Measurements from ENCODE around the gene EXTL1.

EXTL1 gene

DNA sequence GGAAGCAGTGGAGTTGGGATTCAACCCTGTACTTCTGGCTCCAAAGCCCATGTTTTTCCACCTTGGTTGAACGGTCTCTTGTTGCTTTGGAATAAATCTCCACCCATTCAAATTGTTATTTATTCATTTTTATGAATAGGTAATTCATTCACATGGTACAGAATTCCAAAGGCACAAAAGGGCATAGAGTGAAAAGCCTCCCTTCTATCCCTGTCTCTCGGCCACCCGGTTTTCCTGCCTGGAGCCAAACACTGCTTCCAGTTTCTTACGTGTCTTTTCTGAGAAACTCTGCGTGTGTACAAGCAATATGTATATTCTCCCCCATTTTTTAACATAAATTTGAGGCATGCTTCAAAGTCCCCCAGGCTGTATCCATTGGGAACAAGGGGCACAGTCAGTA lies 3.9 kb downstream of the EXTL1 start:
- DNase-seq, result no peak

GRCh38 chr1:26027716-26028489 lies 6.3 kb downstream of the EXTL1 start:
- DNase-seq, result no peak

- no peak for DNase-seq
These were observed 7.0 kb downstream of the EXTL1 start for GRCh38 chr1:26028490-26028980.

DNA sequence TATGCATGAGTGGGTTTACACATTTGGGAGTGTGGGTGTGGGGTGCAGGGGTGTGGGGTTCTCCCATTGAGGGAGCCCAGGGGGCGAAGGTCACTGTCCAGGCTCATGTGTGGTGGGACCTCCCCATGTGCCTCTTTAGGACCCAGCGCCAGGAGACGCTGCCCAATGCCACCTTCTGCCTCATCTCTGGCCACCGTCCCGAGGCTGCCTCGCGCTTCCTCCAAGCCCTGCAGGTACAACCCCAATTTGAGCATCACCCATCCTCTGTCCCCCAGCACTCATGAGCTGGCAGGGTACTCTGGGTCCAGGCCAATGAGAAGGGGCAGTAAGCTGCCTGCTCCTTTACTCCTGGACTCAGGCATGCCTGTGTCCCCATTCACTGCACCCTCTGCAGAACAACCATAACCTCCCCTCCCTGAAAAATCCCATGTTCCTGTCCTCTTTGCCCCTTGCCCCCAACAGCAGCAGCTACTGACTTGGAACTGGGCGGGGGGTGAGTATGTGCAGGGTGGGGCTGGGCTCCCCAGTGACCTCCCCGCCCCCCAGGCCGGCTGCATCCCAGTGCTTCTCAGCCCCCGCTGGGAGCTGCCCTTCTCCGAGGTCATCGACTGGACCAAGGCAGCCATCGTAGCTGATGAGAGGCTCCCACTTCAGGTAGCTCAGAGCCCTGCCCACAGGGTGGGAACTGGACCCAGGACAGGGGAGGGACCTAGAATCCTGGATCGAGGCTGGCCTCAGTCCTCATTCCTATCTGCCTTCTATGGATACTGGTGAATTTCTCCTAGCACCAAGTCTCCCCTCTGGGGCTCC lies 7.7 kb downstream of the EXTL1 start:
- no peak for DNase-seq

- DNase-seq, result no peak
These were observed 8.4 kb downstream of the EXTL1 start for GRCh38 chr1:26029864-26030481.

- no peak for DNase-seq
These were observed 9.6 kb downstream of the EXTL1 start for GRCh38 chr1:26031196-26031595.

DNA sequence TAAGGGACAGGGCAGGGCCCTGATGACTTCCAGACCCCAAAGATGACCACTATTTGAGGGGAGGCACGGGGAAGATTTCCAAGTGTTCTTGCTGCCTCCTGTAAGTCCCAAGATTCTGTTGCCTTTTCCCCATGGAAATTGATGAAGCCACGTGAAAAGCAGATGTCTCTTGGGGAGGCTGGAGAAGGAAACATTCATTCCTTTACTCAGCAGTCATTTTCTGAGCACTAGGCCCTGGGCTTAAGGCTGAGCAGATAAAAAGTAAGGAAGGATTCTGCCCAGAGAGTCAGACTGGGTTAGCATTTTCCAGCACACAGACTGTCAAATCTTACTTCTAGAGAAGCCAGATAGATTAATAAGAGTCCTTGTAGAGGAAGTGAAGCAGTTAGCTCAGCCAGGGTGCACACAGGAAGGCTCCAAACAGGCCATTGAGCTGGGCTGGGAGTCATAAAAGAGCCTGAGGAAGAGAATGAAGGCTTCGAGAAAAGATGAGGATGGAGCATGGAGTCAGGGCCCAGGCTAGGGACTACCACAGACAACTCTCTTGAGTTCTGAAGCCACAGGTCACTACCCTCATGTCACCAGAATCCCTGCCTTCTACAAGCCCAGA lies 10.1 kb downstream of the EXTL1 start:
- no peak for DNase-seq

DNA sequence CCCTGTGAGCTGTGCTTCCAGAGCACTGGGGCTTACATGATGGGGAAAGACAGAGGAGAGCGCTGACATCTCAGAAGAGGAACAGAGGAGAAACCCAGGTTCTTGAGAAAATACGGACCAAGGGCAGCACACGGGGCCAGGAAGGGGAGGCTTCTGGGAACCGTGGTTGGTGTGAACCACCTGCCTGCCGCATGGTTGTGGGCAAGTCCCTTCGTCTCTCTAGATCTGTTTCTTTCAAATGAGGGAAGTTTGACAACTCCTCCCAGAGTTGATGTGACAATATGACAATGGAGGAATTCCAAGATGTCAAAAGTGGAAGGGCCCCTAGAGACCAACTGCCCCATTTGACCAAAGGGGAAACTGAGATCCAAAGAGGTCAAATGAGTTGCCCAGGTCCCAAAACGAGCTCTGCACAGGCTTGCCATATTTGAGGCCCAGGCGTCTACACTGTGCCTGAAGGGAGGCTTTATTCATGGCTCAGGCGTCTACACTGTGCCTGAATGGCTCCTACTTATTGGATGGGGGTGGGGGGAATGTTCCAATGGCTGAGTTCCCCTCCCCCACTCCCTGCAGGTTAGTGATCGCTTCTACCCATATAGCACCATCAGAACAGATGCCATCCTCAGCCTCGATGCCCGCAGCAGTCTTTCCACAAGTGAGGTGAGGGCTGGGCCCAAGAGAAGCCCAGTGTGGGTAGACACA lies 11.2 kb downstream of the EXTL1 start:
- no peak for DNase-seq

DNA sequence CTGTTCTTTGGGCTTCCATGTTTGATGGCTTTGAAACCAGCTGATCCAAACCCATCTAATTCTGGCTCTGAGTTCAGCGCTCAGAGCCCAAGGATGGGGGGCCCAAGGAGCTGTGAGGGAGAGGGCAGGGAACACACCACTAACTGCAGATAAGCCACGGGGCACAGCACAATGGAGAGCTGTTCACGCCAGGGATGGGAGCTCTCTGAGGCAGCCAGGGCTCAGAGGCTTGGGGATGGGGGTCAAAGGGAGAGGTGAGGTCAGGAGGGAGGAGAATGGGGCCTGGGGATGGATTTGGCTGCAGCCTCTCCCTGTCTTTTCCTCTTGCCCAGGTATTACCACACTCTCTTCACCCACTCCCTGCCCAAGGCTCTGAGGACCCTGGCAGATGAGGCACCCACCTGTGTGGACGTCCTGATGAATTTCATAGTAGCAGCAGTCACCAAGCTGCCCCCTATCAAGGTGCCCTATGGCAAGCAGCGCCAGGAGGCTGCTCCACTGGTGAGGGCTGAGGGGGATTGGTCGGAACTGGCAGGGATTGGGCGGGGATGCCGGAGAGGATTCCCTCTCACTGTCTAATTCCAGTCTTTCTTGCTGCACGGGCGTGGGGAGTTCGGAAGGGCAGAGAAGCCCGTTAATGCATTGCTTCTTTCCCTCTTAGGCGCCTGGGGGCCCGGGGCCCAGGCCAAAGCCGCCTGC lies 13.1 kb downstream of the EXTL1 start:
- no peak for DNase-seq

GRCh38 chr1:26035203-26035958 lies 13.8 kb downstream of the EXTL1 start:
- DNase-seq, result peak; percentile 91

DNA sequence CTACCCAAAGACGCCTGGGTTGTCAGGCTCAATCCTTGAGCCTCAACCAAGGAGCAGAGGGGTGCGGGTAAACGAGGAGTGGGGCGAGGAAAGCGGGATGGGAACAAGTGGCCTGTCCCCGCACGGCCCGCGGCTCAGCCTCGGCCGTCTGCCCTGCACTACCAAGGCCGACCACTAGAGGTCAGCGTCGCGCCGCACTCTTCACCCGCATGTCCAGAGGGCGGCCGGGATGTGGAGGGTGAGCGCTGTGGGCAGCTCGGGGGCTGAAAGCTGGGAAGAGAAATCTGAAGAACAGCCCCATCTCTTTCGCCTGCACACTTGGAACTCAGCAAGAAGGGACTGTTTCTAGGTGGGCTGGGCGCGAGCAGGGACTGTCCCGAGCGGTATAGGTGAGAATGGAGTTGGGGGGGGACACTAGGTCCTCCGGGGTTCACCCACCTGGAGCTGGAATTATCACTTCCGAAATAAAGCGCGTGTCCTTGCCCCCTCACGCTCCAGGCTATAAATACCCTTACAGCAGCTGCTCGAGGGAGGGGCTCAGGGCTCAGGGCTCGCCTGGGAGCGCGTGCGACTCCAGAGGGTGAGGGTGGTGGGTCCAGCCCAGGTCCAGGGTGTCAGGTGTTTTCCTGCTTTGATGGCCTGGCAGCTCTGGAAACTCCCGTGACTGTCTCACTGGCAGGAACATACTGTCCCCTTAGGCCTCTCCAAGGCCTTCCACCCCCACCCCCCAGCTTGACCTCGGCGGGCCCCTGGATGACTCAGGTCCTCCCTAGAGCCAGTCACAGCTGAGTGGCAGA lies 14.6 kb downstream of the EXTL1 start:
- DNase-seq, result peak; percentile 63

- no peak for DNase-seq
These were observed 15.2 kb downstream of the EXTL1 start for GRCh38 chr1:26036756-26037281.

- DNase-seq, result no peak
These were observed 16.3 kb downstream of the EXTL1 start for GRCh38 chr1:26037904-26038303.

- DNase-seq, result no peak
These were observed 16.9 kb downstream of the EXTL1 start for GRCh38 chr1:26038477-26038876.

GRCh38 chr1:26038904-26039303 lies 17.3 kb downstream of the EXTL1 start:
- DNase-seq, result no peak

- DNase-seq, result no peak
These were observed 19.8 kb downstream of the EXTL1 start for GRCh38 chr1:26041401-26041800.

DNA sequence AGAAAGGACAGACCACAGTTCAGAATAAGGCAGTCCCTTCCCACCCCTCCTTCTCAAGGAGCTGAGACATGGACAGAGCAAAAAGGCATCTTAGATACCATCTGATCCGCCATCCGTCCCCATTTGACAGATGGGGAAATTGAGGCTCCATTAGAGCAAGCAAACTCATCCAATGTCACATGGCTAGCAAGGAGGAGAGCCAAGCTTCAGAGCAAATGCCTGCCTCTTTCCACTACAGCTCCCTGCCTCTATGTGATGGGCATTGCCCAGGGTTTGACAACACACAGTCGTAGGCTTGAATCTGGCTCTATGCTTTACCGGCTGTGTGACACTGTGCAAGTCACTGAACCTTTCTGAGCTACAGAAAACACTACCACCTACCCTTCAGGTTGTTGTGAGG lies 20.4 kb downstream of the EXTL1 start:
- DNase-seq, result no peak

- no peak for DNase-seq
These were observed 22.2 kb downstream of the EXTL1 start for GRCh38 chr1:26043765-26044164.

DNA sequence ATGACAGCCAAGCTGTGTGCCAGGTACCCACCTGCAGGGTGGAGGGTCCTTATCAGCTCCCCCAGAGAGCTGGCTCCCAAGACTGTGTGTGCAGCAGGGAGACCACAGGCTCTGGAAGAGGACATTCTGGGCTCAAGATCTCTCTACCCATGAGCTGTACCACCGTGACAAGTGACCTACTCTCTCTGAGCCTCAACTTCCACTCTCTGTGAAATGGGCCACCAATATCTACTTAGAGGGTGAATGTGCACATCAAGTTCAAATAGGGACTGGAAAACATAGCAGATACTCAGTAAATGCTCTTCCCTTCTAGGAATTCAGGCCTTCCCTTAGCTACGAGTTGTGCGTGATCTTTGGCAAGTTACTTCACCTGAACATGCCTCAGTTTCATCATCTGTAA lies 22.8 kb downstream of the EXTL1 start:
- DNase-seq, result no peak

All from effector CD4-positive, alpha-beta T cell (primary cell).